GM18520 (cell line): ENCODE data around the gene RAPGEF6.
"Not testable (repeated sequence)": the region's sequence is repeated elsewhere in the genome, so short reads cannot be mapped to it uniquely, and the experiment has no call there.

Experiments used
- ATAC-seq: cut with Tn5 transposase; IDR thresholded peaks from one replicate; pipeline ENCODE4 v1.9.1; 2021; ENCODE audit not compliant: unreplicated experiment

The RAPGEF6 gene

GRCh38 chr5:131610198-131611063 lies 24.6 kb downstream of the RAPGEF6 start:
- ATAC-seq = no peak

DNA sequence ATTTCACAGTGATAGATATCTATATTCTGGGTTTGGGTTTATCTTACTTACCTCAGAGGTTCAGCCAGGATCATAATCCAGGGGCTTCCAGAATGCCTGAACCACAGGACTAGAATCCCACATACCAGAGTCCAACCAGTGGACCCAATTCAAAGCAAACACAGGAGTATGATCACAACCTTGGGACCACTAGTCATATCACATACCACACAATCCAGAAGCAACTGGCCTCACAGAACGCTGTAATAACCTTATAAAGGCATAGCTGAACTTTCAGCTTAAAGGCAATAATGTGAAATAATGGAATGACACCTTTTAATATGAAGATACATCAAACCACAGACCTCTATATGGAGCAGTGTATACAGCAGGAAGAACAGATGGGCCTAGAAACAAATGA lies 25.3 kb downstream of the RAPGEF6 start:
- ATAC-seq = no peak

- no peak for ATAC-seq
Measured at GRCh38 chr5:131608597-131608996, 26.4 kb downstream of the RAPGEF6 start.

DNA sequence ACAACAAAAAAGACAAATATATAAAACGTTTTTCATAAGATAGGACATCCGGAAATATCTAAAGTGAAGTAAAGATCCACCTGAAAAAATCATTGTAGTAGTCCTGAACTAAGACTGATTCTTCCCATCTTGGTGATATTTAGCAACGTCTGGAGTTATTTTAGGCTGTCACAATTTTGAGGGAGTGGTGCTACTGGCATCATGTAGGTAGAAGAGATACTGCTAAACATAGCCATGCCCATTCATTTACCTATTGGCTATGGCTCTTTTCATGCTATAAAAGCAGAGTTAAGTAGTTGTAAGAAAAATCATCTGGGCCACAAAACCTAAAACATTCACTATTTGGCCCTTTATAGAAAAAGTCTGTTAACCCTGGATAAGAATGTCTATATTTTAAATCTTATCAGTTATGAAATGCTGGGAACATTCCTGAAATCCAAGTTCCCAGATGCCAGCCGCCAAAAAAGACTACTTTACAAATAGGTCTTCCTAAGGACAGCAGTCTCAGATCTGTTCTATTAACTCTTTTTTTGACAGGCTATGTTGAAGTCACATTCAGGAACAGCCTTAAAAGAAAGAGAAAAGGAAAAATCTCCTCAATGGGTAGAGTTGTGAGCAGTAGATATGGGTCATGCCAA lies 27.0 kb downstream of the RAPGEF6 start:
- ATAC-seq = no peak

DNA sequence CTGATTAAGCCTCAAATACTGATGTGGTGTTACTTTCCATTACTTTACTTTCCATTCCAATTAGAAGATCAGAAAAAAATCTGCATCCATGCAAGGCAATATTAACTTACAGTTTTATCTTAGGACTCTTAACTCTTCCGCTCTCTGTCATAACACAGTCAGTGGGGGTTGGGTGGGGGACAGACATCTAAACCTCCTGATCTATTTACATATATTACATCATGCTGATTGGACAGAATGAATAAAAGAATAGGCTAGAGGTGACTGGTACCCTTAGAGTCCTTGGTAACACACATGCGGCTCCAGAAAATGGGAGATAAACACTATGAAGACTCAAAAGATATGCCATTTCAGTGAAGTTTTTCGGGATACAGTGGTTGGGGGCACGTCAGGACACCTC lies 27.6 kb downstream of the RAPGEF6 start:
- ATAC-seq = no peak

- ATAC-seq = no peak
Measured at GRCh38 chr5:131605086-131605485, 29.9 kb downstream of the RAPGEF6 start.

- ATAC-seq = no peak
Measured at GRCh38 chr5:131595088-131596033, 39.7 kb downstream of the RAPGEF6 start.

DNA sequence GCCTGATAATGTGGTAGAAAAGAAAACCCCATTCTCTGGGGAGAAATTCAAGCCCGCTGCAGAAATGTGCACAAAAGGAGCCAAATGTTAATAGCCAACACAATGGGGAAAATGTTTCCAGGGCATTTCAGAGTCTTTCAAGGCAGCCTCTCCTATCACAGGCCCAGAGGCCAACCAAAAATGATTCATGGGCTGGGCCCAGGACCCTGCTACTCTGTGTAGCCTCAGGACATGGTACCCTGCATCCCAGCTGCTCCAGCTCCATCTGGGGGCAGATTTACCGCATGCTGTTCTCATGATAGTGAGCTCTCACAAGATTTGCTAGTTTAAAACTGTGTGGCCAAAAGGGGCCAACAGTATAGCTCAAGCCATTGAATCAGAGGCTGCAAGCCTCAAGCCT lies 41.1 kb downstream of the RAPGEF6 start:
- ATAC-seq = no peak

DNA sequence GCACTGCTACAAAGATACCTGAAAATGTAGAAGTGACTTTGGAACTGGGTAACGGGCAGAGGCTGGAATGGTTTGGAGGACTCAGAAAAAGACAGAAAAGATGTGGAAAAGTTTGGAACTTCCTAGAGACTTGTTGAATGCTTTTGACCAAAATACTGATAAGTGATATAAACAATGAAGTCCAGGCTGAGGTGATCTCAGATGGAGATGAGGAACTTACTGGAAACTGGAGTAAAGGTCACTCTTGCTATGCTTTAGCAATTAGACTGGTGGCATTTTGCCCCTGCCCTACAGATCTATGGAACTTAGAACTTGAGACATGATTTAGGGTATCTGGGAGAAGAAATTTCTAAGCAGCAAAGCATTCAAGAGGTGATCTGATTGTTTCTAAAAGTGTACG lies 41.6 kb downstream of the RAPGEF6 start:
- ATAC-seq = not testable (repeated sequence)

DNA sequence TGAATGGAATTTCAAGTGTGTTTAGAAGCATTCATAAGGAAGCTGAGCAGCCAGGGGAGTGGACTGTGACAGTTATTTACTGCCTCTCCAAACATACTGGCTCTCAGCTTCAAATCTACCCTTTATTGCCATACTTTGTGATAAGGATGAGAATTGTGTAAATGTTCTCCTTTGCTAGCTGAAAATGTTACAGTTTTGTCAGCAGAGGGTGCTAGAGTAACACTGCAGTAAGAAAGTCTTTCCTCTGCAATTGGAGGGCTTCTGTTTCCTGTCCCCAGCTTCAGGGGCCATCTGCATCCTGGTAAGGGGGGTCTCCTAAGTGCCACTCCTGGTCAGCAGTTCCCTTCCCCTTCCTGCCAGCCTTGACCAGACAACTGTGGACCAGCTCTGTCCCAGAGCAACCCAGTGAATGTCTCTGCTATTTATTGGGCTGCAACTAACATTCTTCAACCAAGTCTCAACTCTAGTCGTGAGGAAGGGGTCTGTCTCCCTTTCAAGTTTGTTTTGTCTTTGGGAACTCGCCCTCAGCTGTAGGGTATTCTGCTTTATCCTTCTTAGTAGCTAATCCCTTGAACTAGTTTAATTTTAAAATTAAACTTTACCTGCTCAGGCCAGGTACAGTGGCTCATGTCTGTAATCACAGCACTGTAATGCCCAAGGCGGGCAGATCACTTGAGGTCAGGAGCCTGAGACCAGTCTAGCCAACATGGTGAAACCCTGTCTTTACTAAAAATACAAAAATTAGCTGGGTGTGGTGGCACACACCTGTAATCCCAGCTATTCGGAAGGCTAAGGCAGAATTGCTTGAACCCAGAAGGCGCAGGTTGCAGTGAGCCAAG lies 45.3 kb downstream of the RAPGEF6 start:
- no peak for ATAC-seq

GRCh38 chr5:131587541-131587940 lies 47.5 kb downstream of the RAPGEF6 start:
- no peak for ATAC-seq

DNA sequence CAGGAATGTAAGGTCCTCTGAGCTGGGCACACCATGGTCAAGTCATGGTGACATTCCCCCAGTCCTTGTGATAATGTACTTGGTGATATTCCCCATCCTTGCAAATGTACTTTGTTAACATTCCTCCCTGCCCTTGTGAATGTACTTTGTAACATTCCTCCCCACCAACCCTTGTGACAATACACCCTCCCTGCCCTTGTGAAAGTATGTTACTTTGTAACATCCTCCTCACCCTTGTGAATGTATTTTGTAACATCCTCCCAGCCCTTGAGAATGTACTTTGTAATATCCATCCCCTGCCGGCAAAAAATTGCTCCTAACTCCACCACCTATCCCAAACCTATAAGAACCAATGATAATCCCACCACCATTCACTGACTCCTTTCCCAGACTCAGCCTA lies 53.3 kb downstream of the RAPGEF6 start:
- ATAC-seq = no peak

GRCh38 chr5:131579917-131580671 lies 54.9 kb downstream of the RAPGEF6 start:
- ATAC-seq = no peak

- ATAC-seq = no peak
Measured at GRCh38 chr5:131575660-131576227, 59.3 kb downstream of the RAPGEF6 start.

DNA sequence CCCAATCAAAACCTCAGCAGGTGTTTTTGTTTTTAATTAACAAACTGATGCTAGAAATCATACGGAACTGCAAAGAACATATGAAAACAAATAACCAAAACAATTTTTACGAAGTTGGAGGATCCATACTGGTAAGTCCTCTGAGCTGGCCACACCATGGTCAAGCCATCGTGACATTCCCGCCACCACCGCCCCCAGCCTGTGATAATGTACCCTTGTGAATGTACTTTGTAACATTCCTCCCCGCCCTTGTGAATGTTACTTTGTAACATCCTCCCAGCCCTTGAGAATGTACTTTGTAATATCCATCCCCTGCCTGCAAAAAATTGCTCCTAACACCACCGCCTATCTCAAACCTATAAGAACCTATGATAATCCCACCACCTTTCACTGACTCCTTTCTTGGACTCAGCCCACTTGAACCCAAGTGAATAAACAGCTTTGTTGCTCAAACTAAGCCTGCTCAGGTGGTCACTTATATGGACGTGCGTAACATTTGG lies 63.3 kb downstream of the RAPGEF6 start:
- no peak for ATAC-seq

DNA sequence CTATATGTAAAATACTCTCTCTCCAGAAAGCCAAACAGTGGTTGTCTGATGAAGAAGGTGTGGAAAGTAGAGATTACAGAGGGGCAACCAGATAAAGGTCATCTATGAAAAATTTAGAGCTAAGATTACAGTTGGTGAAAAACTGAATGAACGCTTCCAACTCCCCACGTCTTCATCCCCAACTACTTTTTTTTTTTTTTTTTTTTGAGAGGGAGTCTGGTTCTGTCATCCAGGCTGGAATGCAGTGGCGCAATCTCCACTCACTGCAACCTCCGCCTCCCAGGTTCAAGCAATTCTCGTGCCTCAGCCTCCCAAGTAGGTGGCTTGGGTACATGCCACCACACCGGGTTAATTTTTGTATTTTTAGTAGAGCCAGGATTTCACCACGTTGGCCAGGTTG lies 64.3 kb downstream of the RAPGEF6 start:
- no peak for ATAC-seq

DNA sequence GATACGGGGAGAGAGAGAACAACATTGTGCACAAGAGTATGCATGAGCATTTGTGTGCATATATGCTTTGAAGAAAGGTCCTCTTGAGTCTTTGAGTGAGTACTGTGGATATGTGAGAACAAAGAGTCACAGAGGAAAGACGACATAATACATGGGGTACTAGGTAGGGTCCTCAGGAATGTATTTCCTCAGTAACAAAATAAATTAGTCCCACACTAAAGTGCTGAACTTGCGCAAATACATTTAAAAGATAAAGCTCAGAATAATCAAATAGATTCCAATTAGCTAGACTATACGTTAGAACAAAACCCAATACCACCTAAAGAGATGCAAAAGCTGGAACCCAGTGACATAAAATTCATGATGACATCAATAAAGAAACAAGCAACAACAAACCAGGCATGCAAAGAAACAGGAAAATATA lies 70.8 kb downstream of the RAPGEF6 start:
- no peak for ATAC-seq

DNA sequence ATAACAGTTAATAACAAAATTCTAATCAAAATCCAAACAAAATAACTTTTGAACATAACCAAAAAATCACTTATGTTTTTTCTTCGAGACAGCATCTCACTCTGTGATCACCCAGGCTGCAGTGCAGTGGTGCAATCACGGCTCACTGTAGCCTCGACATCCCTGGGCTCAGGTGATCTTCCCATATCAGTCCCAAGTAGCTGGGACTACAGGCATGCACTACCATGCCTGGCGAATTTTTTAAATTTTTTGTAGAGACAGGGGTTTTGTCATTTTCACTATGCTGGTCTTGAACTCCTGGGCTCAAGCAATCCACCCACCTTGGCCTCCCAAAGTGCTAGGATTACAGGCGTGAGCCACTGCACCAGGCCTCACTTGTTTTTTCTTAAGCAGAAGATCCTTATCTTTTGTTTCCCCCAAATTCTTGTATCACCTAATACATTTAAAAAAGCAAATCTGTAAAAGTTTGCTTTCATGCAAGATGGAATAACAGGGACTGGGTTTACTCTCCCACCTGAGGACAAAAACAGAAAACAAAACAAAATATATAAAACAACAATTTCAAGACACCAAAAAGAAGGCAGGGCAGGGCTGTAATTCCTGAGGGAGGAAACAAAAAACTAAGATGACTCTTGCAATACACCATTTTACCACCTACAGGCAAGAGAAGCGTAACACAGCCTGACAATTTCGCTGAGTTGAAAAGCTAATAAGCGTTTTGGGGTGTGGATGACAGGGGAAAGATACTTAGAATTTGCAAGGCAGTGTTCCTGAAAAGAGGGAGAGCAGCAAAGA lies 71.4 kb downstream of the RAPGEF6 start:
- ATAC-seq = no peak
